ENCODE measurements around the gene CHCHD6. TPM values are rescaled to one million over a fixed set of nuclear protein-coding genes. Genes with fewer than 3 reads are reported as not detected.
A peak's percentile ranks its signal among the peaks of the same experiment; 100 is the strongest.

CHCHD6 gene
- total RNA-seq, 1 donor, result 9.1 TPM

DNA sequence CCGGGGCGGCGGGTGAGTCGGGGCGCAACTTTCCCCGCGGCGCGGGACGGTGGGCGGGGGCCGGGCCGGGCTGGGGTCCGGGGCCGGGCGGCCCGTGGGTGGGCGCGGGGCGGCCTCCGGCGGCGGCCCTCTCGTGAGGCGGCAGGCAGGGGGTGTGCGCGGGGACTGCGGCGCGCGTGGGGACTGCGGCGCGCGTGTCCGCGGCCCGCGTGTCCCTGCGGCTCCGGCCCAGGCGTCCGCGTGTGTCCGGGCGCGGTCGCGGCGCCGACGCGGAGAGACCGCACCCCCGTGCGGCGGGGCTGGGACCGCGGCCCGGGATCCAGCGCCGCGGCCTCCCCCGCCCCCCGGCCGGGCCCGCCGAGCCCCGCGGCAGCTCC is 279.2 kb downstream of the CHCHD6 start:
- TF ChIP-seq, protein P1, sequence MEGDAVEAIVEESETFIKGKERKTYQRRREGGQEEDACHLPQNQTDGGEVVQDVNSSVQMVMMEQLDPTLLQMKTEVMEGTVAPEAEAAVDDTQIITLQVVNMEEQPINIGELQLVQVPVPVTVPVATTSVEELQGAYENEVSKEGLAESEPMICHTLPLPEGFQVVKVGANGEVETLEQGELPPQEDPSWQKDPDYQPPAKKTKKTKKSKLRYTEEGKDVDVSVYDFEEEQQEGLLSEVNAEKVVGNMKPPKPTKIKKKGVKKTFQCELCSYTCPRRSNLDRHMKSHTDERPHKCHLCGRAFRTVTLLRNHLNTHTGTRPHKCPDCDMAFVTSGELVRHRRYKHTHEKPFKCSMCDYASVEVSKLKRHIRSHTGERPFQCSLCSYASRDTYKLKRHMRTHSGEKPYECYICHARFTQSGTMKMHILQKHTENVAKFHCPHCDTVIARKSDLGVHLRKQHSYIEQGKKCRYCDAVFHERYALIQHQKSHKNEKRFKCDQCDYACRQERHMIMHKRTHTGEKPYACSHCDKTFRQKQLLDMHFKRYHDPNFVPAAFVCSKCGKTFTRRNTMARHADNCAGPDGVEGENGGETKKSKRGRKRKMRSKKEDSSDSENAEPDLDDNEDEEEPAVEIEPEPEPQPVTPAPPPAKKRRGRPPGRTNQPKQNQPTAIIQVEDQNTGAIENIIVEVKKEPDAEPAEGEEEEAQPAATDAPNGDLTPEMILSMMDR (IDR thresholded peaks at IDR 0.05; ENCODE audit: insufficient read depth, low read depth, low read length), result no peak
- peak overlapping the region; percentile 77 for H3K4me3 ChIP-seq (ENCODE audit: low read depth, low read length)
- no peak for DNase-seq (ENCODE audit: low read depth)

DNA sequence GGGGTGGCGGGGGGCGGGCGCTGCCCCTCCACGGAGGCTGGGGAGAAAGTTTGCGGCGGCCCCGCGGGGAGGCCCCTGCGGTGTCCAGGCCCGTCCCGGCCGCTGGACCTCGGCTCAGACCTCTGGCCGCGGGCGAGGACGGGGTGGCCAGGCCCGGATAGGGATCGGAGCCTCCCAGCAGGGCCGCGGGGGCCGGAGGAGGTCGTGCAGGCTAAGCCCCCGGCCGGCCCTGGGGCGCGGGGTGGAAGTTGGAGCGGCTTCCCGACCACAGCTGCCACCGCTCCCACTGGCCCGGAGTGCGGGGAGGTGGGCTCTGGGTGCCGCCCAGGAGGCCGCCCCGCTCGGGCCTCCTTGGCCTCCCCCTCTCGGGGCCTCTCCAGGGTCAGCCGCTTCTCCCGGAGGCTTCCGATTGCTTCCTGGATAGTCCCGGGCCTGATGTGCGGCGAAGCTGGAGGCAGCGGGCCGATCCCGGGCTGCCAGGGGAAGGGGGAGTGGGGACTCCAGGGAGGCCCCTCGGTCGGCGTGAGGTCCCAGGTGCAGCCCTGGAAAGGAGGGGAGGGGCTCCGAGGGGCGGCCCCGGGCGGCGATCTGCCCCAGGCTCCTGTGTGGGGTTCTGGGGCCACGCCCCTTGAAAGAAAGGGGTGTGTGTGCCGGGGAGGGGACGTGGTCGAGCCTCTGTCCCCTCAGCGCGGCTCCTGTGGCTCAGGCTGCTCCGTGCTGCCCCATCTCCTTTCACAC is 279.8 kb downstream of the CHCHD6 start:
- TF ChIP-seq, protein P1 (IDR thresholded peaks at IDR 0.05; ENCODE audit: insufficient read depth, low read depth, low read length), result no peak
- peak overlapping the region; percentile 77 for H3K4me3 ChIP-seq (ENCODE audit: low read depth, low read length)
- peak; percentile 55 for DNase-seq (ENCODE audit: low read depth)

DNA sequence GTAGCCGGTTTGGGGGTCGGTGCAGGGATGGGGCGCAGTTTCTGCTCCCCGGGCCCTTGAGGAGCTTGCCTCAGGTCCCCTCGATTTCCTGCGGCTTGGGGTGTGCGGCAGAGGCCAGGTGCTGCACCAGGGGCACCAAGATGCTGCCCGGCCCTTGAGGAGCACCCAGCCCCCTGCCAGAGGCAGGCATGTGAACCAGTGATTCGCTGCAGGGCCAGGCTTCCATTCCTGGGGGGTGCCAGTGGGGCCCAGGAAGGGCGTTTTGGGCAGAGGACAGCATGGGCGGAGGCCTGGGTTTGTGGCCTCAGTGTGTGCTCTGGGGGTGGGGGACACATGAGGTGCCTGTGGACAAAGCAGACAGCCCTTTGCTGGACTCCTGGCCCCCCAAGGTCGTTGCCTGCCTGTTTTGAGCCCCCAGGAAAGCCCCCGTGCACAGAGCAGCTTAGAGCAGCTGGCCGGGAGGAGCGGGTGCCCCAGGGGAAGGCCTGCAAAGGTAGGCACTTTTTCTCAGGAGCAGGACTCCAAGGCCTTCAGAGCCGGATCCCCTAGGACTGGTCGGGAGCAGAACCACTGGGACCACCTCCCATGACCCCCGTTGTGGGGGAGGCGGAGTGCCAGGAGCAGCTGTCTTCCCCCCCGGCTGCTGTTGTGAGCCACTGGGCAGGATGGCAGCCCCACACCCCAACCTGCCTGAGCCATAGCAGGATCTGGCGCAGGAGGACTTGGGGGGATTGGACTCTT is 280.5 kb downstream of the CHCHD6 start:
- DNase-seq (ENCODE audit: low read depth), result no peak
- TF ChIP-seq, protein P1 (IDR thresholded peaks at IDR 0.05; ENCODE audit: insufficient read depth, low read depth, low read length), result no peak
- peak overlapping the region; percentile 77 for H3K4me3 ChIP-seq (ENCODE audit: low read depth, low read length)

DNA sequence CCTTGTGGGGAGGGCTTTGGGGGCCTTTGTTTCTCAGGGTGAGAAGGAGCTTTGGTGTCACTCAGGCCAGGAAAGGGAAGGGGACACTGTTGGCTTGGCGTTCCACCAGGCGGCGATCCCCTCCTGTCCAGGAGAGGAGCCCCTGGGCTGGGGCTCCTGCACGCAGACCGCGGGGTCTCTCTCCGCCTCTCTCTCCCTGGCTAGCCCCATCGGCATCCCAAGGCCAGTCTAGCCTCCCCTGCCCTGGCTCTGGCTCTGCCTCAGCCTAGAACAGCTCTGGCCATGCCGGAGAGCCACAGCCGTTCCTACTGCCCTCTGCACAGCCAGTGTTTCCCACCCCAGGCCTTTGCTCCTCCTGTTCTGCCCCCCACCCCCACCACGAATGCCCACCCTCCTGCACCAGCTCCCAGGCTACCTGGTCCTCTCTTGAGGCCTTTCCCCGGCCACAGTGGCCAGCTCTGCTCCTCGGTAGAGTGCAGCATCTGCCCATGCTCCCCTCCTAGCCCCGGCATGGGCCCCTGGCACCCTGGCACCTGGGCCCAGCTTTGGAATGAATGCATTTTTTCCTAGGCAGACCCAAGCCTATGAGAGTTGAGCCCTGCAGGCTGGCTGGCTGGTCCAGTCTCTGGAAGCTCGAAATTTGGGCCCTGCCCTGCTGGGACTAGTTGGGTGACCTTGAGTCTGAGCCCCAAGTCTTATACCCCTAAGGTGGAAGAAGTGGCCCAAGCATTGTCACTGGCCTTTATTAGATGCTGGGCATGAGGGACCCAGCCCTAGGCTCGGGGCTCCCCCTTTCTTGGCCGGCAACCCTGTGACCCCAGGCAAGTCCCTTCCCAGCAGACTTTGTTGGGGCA is 281.3 kb downstream of the CHCHD6 start:
- no peak overlapping the region for H3K4me3 ChIP-seq (ENCODE audit: low read depth, low read length)
- TF ChIP-seq, protein P1 (IDR thresholded peaks at IDR 0.05; ENCODE audit: insufficient read depth, low read depth, low read length), result no peak
- DNase-seq (ENCODE audit: low read depth), result no peak

DNA sequence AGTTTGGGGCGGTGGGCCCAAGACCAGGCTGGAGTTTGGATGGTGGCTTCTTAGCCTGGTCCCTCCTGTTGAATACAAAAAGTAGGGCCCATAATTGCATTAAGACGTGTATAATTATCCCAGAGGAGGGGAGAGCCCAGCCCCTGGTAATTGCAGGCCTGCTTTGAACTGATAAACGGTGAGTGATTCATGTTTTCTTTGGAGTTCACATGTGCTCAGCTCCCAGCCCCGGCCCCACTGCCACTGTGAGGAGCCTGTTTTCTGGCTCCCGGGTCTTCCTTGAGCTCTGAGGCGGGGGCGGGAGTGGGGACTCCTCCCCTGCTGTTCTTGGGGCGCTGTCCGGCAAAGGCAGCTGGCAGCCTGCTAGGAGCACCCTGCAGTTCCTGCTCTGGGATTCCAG is 282.0 kb downstream of the CHCHD6 start:
- TF ChIP-seq, protein P1 (IDR thresholded peaks at IDR 0.05; ENCODE audit: insufficient read depth, low read depth, low read length), result no peak
- no peak overlapping the region for H3K4me3 ChIP-seq (ENCODE audit: low read depth, low read length)
- DNase-seq (ENCODE audit: low read depth), result no peak

DNA sequence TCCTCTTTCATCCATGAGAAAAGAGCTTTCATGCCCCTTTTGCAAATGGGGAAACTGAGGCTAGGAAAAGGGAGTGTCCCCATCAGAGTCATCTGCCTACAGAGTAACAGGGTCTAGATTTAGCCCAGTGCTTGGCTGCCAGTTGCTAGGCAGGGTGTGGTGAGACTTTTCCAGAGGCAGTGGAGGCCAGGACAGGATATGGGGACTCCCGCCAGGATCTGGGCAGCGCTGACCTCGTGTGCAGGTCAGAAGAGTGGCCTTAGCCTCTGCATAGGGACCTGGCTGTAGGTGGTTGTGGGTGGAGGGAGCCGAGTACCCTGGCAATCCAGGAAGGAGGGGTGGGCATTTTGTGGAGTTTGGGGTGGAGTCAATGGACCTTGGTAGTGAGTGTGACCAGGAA is 283.1 kb downstream of the CHCHD6 start:
- H3K4me3 ChIP-seq (ENCODE audit: low read depth, low read length), result no peak overlapping the region
- TF ChIP-seq, protein P1 (IDR thresholded peaks at IDR 0.05; ENCODE audit: insufficient read depth, low read depth, low read length), result no peak
- no peak for DNase-seq (ENCODE audit: low read depth)

Data from fibroblast of villous mesenchyme (primary cell).